ENCODE results near the gene FAM3D. TPM values are rescaled to one million over a fixed set of nuclear protein-coding genes. Genes with fewer than 3 reads are reported as not detected.

FAM3D gene
- polyA plus RNA-seq, 3 donors = 0.24 to 2.9 (median 0.56) TPM

- H3K27ac ChIP-seq (ENCODE audit: low read depth, low read length) = no peak overlapping the region
- WGBS, 3 donors = 77 to 80% (median 79%) methylated on average over 24 of the region's 24 CpGs
Observed at GRCh38 chr3:58635371-58636285, 30.9 kb downstream of the FAM3D start.

GRCh38 chr3:58633157-58633865 lies 33.3 kb downstream of the FAM3D start:
- WGBS, 3 donors = 81 to 85% (median 83%) methylated on average over 8 of the region's 8 CpGs

GRCh38 chr3:58631742-58632141 lies 34.8 kb downstream of the FAM3D start:
- no peak overlapping the region for H3K27ac ChIP-seq (ENCODE audit: low read depth, low read length)
- WGBS, 3 donors = 36 to 71% (median 38%) methylated on average over 4 of the region's 4 CpGs

More at GRCh38 chr3:58633157-58633865, 33.3 kb downstream of the FAM3D start:
- no peak overlapping the region for H3K27ac ChIP-seq (ENCODE audit: low read depth, low read length)

GRCh38 chr3:58630710-58631092 lies 35.9 kb downstream of the FAM3D start:
- H3K27ac ChIP-seq (ENCODE audit: low read depth, low read length) = no peak overlapping the region
- 62 to 74% (median 72%) methylated on average over 5 of the region's 5 CpGs for WGBS, 3 donors

GRCh38 chr3:58630076-58630709 lies 36.4 kb downstream of the FAM3D start:
- no peak overlapping the region for H3K27ac ChIP-seq (ENCODE audit: low read depth, low read length)
- WGBS, 3 donors = 8 to 14% (median 13%) methylated on average over 9 of the region's 9 CpGs

- 65 to 78% (median 72%) methylated on average over 2 of the region's 2 CpGs for WGBS, 3 donors
Observed at GRCh38 chr3:58629629-58630028, 36.9 kb downstream of the FAM3D start.

GRCh38 chr3:58628823-58629562 lies 37.6 kb downstream of the FAM3D start:
- no peak overlapping the region for H3K27ac ChIP-seq (ENCODE audit: low read depth, low read length)
- 34 to 53% (median 43%) methylated on average over 13 of the region's 13 CpGs for WGBS, 3 donors

More at GRCh38 chr3:58629629-58630028, 36.9 kb downstream of the FAM3D start:
- no peak overlapping the region for H3K27ac ChIP-seq (ENCODE audit: low read depth, low read length)

GRCh38 chr3:58627941-58628340 lies 38.6 kb downstream of the FAM3D start:
- WGBS, 3 donors = 46 to 81% (median 73%) methylated on average over 6 of the region's 6 CpGs
- H3K27ac ChIP-seq (ENCODE audit: low read depth, low read length) = no peak overlapping the region

GRCh38 chr3:58627570-58627885 lies 39.0 kb downstream of the FAM3D start:
- no peak overlapping the region for H3K27ac ChIP-seq (ENCODE audit: low read depth, low read length)
- WGBS, 3 donors = 36 to 57% (median 55%) methylated on average over 3 of the region's 3 CpGs

- 50 to 84% (median 80%) methylated on average over 24 of the region's 24 CpGs for WGBS, 3 donors
- H3K27ac ChIP-seq (ENCODE audit: low read depth, low read length) = no peak overlapping the region
Observed at GRCh38 chr3:58626841-58627569, 39.6 kb downstream of the FAM3D start.

- no peak overlapping the region for H3K27ac ChIP-seq (ENCODE audit: low read depth, low read length)
- 90 to 93% (median 91%) methylated on average over 9 of the region's 9 CpGs for WGBS, 3 donors
Observed at GRCh38 chr3:58625196-58625824, 41.3 kb downstream of the FAM3D start.

- no peak overlapping the region for H3K27ac ChIP-seq (ENCODE audit: low read depth, low read length)
- 63 to 84% (median 66%) methylated on average over 3 of the region's 3 CpGs for WGBS, 3 donors
Observed at GRCh38 chr3:58624550-58624949, 42.0 kb downstream of the FAM3D start.

- 85 to 89% (median 85%) methylated on average over 5 of the region's 5 CpGs for WGBS, 3 donors
- H3K27ac ChIP-seq (ENCODE audit: low read depth, low read length) = no peak overlapping the region
Observed at GRCh38 chr3:58623961-58624360, 42.6 kb downstream of the FAM3D start.

GRCh38 chr3:58623478-58623877 lies 43.1 kb downstream of the FAM3D start:
- no peak overlapping the region for H3K27ac ChIP-seq (ENCODE audit: low read depth, low read length)
- WGBS, 3 donors = 76 to 79% (median 79%) methylated on average over 8 of the region's 8 CpGs

- WGBS, 3 donors = 91 to 96% (median 95%) methylated on average over 8 of the region's 8 CpGs
- H3K27ac ChIP-seq (ENCODE audit: low read depth, low read length) = no peak overlapping the region
Observed at GRCh38 chr3:58622892-58623291, 43.7 kb downstream of the FAM3D start.

GRCh38 chr3:58622436-58622835 lies 44.1 kb downstream of the FAM3D start:
- no peak overlapping the region for H3K27ac ChIP-seq (ENCODE audit: low read depth, low read length)
- WGBS, 3 donors = 89 to 98% (median 90%) methylated on average over 4 of the region's 4 CpGs

- WGBS, 3 donors = 82 to 89% (median 89%) methylated on average over 6 of the region's 6 CpGs
- no peak overlapping the region for H3K27ac ChIP-seq (ENCODE audit: low read depth, low read length)
Observed at GRCh38 chr3:58621086-58621830, 45.3 kb downstream of the FAM3D start.

Data from adipose tissue (tissue), 3 donors.